MM.1S (cell line): ENCODE data around the gene CFAP99.
A peak's percentile ranks its signal among the peaks of the same experiment; 100 is the strongest.

ENCODE experiments used
- DNase-seq: peaks from one replicate; pipeline ENCODE4 v3.0.0-alpha.2; 2015
- H2AFZ ChIP-seq: fragments of 300-600 bp; sonication (generic); 2 replicates; pipeline ENCODE4 v1.6.0; 2016; ENCODE audit warnings: antibody characterized with exemption, low read length
- H3F3A ChIP-seq: fragments of 300-600 bp; sonication (generic); 2 replicates; pipeline ENCODE4 v1.6.1; 2016; ENCODE audit warnings: mild to moderate bottlenecking, antibody characterized with exemption, low read length, moderate library complexity, mixed read lengths; ENCODE audit not compliant: insufficient read depth
- H3K27ac ChIP-seq: fragments of 300-600 bp; sonication (generic); 2 replicates; pipeline ENCODE4 v1.5.1; 2016; ENCODE audit warnings: mild to moderate bottlenecking, low read length
- H3K27me3 ChIP-seq: fragments of 300-600 bp; sonication (generic); replicated peaks from 2 replicates; pipeline ENCODE4 v1.6.0; 2016; ENCODE audit warnings: low read length; ENCODE audit not compliant: insufficient read depth
- H3K36me3 ChIP-seq: fragments of 300-600 bp; sonication (generic); replicated peaks from 2 replicates; pipeline ENCODE4 v1.6.1; 2016; ENCODE audit warnings: mild to moderate bottlenecking, low read length, mixed read lengths; ENCODE audit not compliant: insufficient read depth
- H3K4me1 ChIP-seq: fragments of 300-600 bp; sonication (generic); 2 replicates; pipeline ENCODE4 v1.6.1; 2016; ENCODE audit warnings: low read length, mixed read lengths
- H3K4me2 ChIP-seq: fragments of 300-600 bp; sonication (generic); 2 replicates; pipeline ENCODE4 v1.6.0; 2016; ENCODE audit warnings: low read depth, low read length
- H3K4me3 ChIP-seq: fragments of 300-600 bp; sonication (generic); 2 replicates; pipeline ENCODE4 v1.5.1; 2016; ENCODE audit warnings: low read length, mixed read lengths
- H3K79me2 ChIP-seq: fragments of 300-600 bp; sonication (generic); 2 replicates; pipeline ENCODE4 v1.6.1; 2016; ENCODE audit warnings: mixed run types, low read length, mixed read lengths
- H3K9ac ChIP-seq: fragments of 300-600 bp; sonication (generic); 2 replicates; pipeline ENCODE4 v1.6.1; 2016; ENCODE audit warnings: low read length, mixed read lengths
- H3K9me2 ChIP-seq: fragments of 300-600 bp; sonication (generic); replicated peaks from 2 replicates; pipeline ENCODE4 v1.6.1; 2016; ENCODE audit warnings: mild to moderate bottlenecking, low read length, mixed read lengths; ENCODE audit not compliant: insufficient read depth
- H3K9me3 ChIP-seq: fragments of 300-600 bp; sonication (generic); replicated peaks from 2 replicates; pipeline ENCODE4 v1.6.1; 2016; ENCODE audit warnings: mild to moderate bottlenecking, low read length, mixed read lengths; ENCODE audit not compliant: insufficient read depth
- H4K20me1 ChIP-seq: fragments of 300-600 bp; sonication (generic); 2 replicates; pipeline ENCODE4 v1.6.1; 2016; ENCODE audit warnings: mild to moderate bottlenecking, low read length, moderate library complexity, mixed read lengths; ENCODE audit not compliant: insufficient read depth
- EZH2 ChIP-seq: fragments of 300-600 bp; sonication (generic); optimal IDR thresholded peaks from 2 replicates; pipeline ENCODE3; 2017; ENCODE audit warnings: low read depth, mild to moderate bottlenecking, antibody characterized with exemption, low read length, mixed read lengths
- EZH2phosphoT487 ChIP-seq: fragments of 300-600 bp; sonication (generic); IDR thresholded peaks from 2 replicates; pipeline ENCODE4 v1.6.1; 2018; ENCODE audit warnings: antibody characterized with exemption, low read length
- TF ChIP-seq, protein P1 (sequence below): fragments of 300-600 bp; sonication (generic); IDR thresholded peaks from 2 replicates; pipeline ENCODE4 v1.5.1; 2016; ENCODE audit warnings: antibody characterized with exemption, low read length, mixed read lengths

The CFAP99 gene

GRCh38 chr4:2419814-2420213, 1.1 kb downstream of the CFAP99 start:
- TF ChIP-seq, protein P1, sequence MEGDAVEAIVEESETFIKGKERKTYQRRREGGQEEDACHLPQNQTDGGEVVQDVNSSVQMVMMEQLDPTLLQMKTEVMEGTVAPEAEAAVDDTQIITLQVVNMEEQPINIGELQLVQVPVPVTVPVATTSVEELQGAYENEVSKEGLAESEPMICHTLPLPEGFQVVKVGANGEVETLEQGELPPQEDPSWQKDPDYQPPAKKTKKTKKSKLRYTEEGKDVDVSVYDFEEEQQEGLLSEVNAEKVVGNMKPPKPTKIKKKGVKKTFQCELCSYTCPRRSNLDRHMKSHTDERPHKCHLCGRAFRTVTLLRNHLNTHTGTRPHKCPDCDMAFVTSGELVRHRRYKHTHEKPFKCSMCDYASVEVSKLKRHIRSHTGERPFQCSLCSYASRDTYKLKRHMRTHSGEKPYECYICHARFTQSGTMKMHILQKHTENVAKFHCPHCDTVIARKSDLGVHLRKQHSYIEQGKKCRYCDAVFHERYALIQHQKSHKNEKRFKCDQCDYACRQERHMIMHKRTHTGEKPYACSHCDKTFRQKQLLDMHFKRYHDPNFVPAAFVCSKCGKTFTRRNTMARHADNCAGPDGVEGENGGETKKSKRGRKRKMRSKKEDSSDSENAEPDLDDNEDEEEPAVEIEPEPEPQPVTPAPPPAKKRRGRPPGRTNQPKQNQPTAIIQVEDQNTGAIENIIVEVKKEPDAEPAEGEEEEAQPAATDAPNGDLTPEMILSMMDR: no peak
- TF ChIP-seq EZH2: no peak
- no peak for TF ChIP-seq EZH2phosphoT487
- Histone ChIP-seq H3F3A (peaks cover 12% of the 10 kb centered on the region), H3K36me3 (no peaks in the 10 kb centered on the region), H3K9me3 (no peaks in the 10 kb centered on the region), H3K79me2 (peaks cover 31% of the 10 kb centered on the region), H3K4me2 (peak overlapping the region; percentile 98), H3K27me3 (0 out of 2 replicates have a peak, but pooled peaks cover 5% of the 10 kb centered on the region), H3K4me3 (peak overlapping the region; percentile 65; the same call in 1 of the 2 replicates), H2AFZ (no peak overlapping the region), H3K9ac (no peak overlapping the region; the same call in 1 of the 2 replicates), H3K9me2 (no peaks in the 10 kb centered on the region), H3K27ac (no peak overlapping the region), H4K20me1 (no peaks in the 10 kb centered on the region), H3K4me1 (peaks cover 7% of the 10 kb centered on the region)
- no peak for DNase-seq

DNA sequence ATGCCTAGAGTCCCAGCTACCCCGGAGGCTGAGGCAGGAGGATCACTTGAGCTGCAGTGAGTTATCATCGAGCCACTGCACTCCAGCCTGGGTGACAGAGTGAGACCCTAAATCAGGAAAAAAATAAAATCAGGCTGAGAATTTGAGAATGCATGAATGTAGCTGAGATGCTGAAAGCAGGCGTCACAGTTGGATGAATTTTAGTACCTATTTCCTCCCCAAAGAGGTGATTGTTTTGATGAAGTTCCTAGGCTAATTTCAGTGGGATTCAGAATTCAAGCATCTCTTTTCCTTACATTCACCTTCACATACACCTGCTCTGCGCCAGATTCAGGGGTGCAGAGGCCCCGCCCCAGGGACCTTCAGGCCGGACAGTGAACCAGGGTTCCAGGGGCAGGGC, 3.2 kb downstream of the CFAP99 start:
- Histone ChIP-seq H2AFZ (no peak overlapping the region), H3K4me1 (peaks cover 6% of the 10 kb centered on the region), H3K9ac (no peak overlapping the region), H3F3A (peaks cover 9% of the 10 kb centered on the region), H3K4me3 (no peak overlapping the region), H3K27me3 (0 out of 2 replicates have a peak, but pooled peaks cover 5% of the 10 kb centered on the region), H3K79me2 (peaks cover 9% of the 10 kb centered on the region), H4K20me1 (no peaks in the 10 kb centered on the region), H3K27ac (no peak overlapping the region), H3K9me2 (no peaks in the 10 kb centered on the region), H3K4me2 (no peak overlapping the region), H3K36me3 (no peaks in the 10 kb centered on the region), H3K9me3 (no peaks in the 10 kb centered on the region)
- TF ChIP-seq EZH2: no peak
- TF ChIP-seq, protein P1: no peak
- no peak for TF ChIP-seq EZH2phosphoT487
- DNase-seq: no peak

DNA sequence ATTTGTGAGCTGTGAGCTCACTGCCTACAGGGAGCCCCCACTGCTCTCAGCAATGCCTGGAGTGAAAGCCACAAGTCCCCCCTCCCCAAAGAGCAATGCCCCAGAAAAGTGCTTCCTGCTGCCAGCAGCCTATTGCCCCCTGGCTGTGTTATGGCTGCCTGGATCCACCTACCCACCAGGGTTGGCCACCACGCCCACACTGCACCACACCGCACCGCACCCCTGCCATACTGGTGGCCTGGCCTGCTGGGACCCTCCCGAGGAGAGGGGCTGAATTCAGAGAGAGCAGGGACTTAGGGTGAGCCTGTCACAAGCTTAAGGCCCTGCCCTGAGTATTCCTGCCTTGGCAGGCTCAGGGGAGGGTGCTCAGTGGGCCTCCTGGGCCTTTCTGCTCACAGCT, 4.3 kb downstream of the CFAP99 start:
- H3K27me3 ChIP-seq: 0 out of 2 replicates have a peak, but pooled peaks cover 5% of the 10 kb centered on the region

More for the DNA sequence above, 4.3 kb downstream of the CFAP99 start:
- TF ChIP-seq, protein P1: no peak
- TF ChIP-seq EZH2phosphoT487 (no peak), EZH2 (no peak)
- DNase-seq: no peak
- Histone ChIP-seq H3F3A (peaks cover 9% of the 10 kb centered on the region), H3K79me2 (peaks cover under 1% of the 10 kb centered on the region), H3K4me1 (peaks cover 6% of the 10 kb centered on the region), H3K36me3 (no peaks in the 10 kb centered on the region), H4K20me1 (no peaks in the 10 kb centered on the region), H3K9me2 (no peaks in the 10 kb centered on the region), H2AFZ (no peak overlapping the region), H3K9me3 (no peaks in the 10 kb centered on the region), H3K27ac (no peak overlapping the region), H3K4me2 (no peak overlapping the region), H3K9ac (no peak overlapping the region), H3K4me3 (no peak overlapping the region)
